Stimulated activated CD8-positive, alpha-beta memory T cell treated with anti-CD3 and anti-CD28 coated beads, Interleukin-2, amount 100 ng/mL, for 48 hours (primary cell): Measurements from ENCODE around the gene TTC13.

ENCODE experiments used
- DNase-seq, 2 donors: peaks; one replicate each; pipeline ENCODE4 v3.0.0-alpha.2; 2020; ENCODE audit warnings: low read depth in 2 of 2

Gene TTC13

GRCh38 chr1:230906226-230906625 lies 72.4 kb downstream of the TTC13 start:
- no peak for DNase-seq

DNA sequence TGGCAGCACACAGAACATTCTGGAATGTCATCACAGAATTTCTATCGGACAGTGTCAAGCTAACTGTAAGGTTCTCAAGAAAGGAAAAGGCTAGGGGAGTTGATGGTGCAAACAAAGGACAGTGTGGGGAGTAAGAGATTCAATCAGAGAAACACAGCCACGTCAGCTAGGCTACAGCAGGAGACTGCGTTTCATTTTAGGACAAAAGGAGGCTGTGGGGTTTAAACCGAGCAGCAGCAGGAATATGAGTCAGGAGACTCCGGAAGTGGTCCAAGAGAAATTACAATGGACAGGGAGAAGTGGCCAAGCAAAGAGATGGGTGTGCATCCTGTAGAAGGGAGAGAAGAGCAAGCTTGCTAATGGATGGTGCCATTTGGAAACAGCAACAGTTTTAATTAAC lies 72.9 kb downstream of the TTC13 start:
- DNase-seq = no peak

- no peak for DNase-seq
Observed at GRCh38 chr1:230902349-230902923, 76.2 kb downstream of the TTC13 start.

GRCh38 chr1:230901671-230902070 lies 77.0 kb downstream of the TTC13 start:
- DNase-seq = no peak

DNA sequence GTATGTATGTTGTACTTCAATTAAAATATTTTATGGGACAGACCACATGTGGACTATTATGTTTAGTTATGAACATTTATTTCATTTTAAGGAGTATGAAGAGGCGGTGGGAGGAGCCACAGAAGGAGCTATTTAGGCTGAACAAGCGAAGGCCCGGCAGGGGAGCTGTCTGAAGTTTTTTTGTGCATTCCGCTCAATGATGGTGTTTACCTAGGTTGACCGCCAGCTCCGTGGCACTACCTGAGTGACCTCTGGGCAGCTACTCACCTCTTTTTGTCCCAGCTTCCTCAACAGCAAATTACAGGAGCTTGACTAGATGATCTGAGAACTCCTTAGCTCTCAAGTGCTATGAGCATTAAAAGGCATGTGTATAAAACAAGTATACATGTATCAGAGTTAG lies 77.7 kb downstream of the TTC13 start:
- DNase-seq = no peak

DNA sequence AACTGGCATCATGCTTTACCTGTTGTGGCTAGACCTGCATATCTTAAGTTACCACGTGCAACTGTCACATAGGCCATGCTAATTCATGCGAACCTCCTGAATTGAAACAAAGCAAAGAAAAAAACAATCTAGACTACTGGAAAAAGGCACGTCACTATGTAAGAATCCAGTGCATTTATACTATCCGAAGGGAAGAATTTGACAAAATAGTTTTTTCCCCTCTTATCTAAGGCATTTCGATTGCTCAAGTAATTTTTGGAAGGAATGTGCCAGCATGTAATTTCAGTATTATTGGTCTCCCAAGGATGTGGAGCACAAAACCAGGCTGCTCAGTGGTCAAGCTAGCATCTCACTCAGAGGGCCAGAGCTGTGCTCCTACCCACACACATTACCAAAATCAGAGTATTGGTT lies 78.8 kb downstream of the TTC13 start:
- no peak for DNase-seq

- no peak for DNase-seq
Observed at GRCh38 chr1:230898748-230899147, 79.9 kb downstream of the TTC13 start.

- DNase-seq = no peak
Observed at GRCh38 chr1:230898144-230898543, 80.5 kb downstream of the TTC13 start.

DNA sequence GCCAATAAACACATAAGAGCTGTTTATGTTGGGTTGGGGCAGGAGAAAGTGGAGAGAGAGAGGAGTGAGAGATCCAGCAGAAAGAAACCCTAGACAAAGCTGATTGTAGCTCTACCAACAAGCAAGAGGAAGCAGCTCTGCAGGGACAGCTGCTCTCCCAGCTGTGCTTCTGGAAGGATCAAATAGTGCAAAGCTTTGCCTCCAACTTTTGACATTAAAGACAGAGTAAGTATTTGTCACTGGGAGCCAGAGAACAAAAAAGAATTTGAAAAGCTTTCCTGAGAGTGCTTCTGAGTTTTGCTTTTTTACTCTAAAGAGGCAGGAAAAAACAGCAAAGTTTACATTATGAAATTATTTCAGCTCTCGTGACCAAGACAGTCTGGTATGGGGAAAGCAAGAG lies 81.9 kb downstream of the TTC13 start:
- no peak for DNase-seq

GRCh38 chr1:230895452-230895851 lies 83.2 kb downstream of the TTC13 start:
- DNase-seq = no peak

GRCh38 chr1:230894664-230895063 lies 84.0 kb downstream of the TTC13 start:
- DNase-seq = no peak

DNA sequence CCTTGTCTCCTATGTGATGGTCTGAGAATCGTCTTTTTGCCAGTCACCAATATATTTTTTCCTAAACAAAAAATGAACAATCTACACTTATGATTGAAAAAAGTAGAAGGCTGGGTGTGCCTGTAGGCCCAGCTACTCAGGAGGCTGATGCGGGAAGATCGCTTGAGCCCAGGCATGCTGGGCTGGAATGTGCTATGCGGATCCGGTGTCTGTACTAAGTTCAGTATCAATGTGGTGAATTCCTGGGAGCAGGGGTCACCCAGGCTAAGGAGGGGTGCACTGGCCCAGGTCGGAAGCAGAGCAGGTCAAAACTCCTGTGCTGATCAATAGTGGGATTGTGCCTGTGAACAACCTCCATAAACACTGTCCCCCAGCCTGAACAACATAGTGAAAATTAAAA lies 84.6 kb downstream of the TTC13 start:
- DNase-seq = no peak

GRCh38 chr1:230892018-230892491 lies 86.6 kb downstream of the TTC13 start:
- no peak for DNase-seq

- DNase-seq = no peak
Observed at GRCh38 chr1:230891413-230891812, 87.2 kb downstream of the TTC13 start.

DNA sequence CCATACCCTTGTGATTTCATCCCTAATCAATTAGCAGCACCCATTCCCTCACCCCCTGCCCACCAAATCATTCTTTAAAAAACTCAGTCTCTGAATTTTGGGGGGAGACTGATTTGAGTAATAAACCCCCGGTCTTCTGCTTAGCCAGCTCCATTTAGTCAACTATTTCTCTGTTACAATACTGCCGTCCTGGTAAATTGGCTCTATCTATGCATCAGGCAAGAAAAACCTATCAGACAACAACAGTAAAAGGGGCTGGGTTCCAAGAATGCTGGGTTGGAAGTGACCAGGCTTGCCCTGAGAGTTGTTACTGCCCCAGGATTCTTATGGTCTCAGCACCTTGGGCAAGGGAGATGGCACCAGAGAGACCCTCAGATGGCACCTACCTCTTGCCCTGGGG lies 94.0 kb downstream of the TTC13 start:
- DNase-seq = no peak

- no peak for DNase-seq
Observed at GRCh38 chr1:230883967-230884366, 94.7 kb downstream of the TTC13 start.

DNA sequence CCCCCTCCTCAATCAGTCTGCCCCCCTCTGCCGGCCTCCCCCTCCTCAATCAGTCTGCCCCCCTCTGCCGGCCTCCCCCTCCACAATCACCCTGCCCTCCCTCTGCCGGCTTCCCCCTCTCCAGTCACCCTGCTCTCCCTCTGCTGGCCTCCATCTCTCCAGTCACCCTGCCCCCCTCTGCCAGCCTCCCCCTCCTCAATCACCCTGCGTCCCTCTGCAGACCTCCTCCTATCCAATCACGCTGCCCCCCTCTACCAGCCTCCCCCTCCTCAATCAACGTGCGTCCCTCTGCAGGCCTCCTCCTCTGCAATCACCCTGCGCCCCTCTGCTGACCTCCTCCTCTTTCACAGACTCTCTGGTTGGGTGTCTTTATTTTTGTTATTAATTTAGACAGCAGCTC lies 98.9 kb downstream of the TTC13 start:
- no peak for DNase-seq

GRCh38 chr1:230878591-230878990 lies 100.1 kb downstream of the TTC13 start:
- DNase-seq = no peak

- DNase-seq = no peak
Observed at GRCh38 chr1:230877924-230878590, 100.6 kb downstream of the TTC13 start.

GRCh38 chr1:230877146-230877923 lies 101.3 kb downstream of the TTC13 start:
- DNase-seq = no peak

DNA sequence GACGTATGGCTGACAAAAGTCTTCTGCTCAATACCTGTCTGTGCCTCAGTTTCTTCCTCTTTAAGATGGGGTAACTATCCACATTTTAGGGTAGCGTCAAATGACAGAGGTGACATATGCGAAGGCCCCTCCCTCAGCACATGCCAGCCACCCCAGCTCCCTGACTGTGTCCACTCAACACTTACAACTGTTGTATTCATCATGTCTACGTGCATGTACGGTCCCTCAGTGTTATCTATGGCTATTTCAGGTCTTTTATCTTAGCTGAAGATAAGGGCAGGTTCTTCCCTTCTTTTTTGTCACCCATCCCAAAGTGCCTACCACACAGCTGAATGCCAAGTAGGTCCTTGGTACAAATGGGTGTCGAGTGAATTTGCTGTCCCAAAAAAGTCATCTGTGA lies 102.0 kb downstream of the TTC13 start:
- DNase-seq = no peak

GRCh38 chr1:230875370-230875769 lies 103.3 kb downstream of the TTC13 start:
- DNase-seq = no peak

DNA sequence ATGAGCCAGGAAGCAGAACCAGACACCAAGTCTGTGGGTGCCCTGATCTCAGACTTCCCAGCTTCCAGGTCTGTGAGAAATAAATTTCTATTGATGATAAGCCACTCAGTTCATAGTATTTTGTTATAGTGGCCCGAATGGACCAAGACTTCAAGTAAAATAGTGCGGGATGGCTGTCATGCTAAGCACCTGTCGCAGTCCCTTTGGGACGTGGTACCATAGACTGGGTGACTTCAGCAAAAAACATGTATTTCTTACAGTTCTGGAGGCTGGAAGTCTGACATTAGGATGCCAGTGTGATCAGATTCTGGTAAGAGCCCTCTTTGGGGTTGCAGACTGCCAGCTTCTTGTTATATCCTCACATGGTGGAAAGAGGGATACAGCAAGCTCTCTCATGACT lies 107.7 kb downstream of the TTC13 start:
- DNase-seq = no peak
